Endometrial microvascular endothelial cells (primary cell): Measurements from ENCODE around the gene SMAD9. TPM values are rescaled to one million over a fixed set of nuclear protein-coding genes. Genes with fewer than 3 reads are reported as not detected.

Source experiments
- in situ Hi-C: cut with HindIII; loops from 2 replicates; pipeline ENCODE4 v1.10.0; 2017; ENCODE audit warnings: low sequenced_read_pairs, low pct_unique_long_range_greater_than_20kb; ENCODE audit errors: inconsistent ontology term
- total RNA-seq: library from RNA; depleted of rRNA; stranded (reverse); fragments of >200 nt; gene quantifications from one replicate; pipeline ENCODE4 v1.2.3, GENCODE V29; 2015; ENCODE audit errors: inconsistent ontology term

SMAD9 gene
- total RNA-seq, 1 donor from 2014 or later: 4.1 TPM

DNA sequence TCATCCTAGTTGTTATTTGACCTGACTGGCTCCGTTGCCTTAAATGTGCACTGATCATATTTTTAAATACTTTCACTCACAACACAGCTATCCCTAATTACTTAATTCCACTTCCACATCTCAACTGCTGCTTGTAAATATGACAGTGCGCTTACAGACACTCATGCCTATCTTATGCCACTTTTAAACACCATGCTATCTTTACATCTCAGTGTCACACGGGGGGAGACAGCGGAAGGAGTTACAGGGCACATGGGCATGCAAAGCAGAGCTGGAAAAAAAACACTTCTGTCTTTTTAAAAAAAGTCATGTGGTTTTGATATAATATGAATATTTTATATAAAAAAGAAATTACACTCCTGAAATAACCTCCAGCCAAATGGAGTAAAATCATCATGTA lies 44.1 kb downstream of the SMAD9 start:
- in situ Hi-C loops: no loop called here

DNA sequence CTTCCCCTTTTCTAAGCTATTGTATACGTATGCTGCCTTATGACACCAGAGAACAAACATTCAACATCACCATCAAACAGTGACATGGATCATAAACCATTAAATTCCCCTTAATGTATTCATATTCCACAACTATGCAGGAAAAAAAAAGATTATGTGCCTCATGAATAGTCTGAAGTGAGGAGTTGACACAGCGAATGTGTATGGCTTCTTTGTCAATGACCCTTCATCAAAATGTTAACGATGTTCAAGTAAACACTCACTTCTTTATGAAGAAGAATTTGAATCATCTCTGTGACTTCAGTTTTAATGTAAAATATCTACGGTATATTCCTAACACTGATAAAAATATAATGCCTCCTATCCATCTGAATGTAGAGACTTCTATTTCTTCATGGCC lies 44.6 kb downstream of the SMAD9 start:
- in situ Hi-C loops: no loop called here

DNA sequence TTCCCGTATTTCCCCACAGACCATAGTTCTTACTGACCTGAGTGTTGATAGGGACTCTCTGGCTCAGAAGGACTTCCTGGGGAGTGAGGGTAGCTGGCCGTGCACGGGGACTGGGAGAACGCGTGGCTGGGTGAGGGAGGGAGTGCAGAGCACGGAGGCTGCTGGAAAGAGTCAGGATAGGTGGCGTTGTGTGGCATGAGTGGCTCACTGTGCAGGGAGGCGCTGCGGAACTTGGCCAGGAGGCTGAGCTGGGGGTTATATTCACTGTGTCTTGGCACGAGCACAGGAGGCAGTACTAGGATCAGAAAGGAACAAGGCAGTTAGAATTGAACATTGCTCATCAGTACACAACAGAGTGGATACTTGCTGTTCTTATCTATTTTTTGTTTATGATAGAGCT lies 47.4 kb downstream of the SMAD9 start:
- in situ Hi-C loops: no loop called here

DNA sequence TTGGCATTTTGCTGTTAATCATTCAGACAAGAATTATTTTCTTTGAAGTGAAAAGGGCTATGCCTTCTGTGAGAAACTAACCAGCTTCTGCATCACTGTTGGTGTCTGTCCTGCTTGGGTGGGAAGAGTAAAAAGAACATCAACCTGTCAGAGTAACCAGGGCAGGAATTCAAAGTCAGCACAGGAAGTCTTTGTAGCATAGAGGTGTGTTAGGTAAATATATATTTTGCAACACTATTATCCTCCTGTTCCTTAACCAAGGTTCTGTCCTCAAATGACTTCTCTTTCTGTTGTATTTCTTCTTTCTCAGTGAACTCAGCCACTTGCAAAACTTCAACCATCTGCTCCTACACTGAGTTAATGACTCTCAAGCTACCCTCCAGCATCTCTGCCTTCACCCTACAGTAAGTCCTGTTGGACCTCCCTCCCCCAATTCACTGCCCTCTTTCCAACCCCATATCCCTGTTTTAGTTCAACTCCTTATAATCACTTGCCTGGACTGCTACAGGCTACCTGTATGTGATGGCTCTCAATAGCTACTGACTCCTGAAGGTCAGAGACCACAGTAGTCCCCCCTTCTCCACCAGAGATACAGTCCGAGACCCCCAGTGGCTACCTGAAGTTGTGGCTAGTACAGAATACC lies 49.9 kb downstream of the SMAD9 start:
- in situ Hi-C loops: no loop called here

DNA sequence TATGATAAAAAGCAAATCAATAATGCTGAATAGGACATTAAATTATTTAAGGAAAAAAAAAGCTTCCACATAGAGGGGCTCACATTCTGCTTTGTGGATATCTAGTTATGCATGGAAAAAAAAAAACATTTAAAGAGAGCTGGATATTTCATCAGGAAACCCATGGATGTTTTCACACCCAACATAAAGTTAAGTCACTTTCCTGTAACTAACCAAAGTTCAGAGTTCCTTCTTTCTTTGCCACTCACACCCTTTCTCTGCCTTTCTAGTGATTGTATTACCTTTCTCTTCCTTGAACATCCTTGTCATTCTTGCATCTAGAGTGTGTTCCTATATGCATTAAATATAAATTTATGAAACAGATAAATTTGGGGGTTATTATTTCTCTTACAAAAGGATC lies 53.8 kb downstream of the SMAD9 start:
- in situ Hi-C loops: no loop called here

DNA sequence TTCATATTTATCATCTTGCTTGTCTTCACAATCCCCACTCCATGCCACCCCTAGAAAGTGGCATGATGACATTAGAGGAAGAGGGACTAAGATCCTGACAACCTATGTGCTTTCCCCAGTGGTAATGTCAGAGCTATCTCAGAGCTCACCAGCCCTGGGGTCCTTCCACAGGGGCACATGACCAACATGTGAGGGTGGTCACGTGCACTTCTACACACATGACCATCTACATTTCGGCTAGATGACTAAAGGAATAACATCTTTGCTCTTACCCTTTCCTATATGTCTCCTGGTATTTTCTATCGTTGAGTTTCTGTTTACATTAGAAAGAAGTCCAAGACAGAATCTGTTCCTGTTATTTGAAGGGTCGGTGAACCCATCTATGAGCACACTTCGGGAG lies 54.8 kb downstream of the SMAD9 start:
- in situ Hi-C loops: no loop called here

DNA sequence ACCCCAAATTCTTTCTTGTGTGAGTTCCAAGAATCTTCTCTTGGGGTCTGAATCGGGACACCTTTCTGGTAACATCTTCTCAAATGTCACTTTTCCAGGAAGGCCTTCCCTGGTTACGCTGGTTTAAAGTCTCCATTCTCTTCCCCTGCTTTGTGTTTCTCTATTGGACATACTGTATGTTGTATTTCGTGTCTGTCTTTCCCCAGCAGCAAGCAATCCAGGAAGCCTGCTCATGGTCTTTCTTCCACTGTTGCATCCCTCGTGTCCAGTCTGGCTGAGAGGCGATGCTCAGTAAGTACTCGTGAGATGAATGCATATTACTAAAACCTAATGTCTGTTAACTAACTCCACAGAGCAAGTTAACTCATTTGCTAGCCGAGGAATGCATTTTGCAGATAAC lies 57.3 kb downstream of the SMAD9 start:
- in situ Hi-C loops: no loop called here

DNA sequence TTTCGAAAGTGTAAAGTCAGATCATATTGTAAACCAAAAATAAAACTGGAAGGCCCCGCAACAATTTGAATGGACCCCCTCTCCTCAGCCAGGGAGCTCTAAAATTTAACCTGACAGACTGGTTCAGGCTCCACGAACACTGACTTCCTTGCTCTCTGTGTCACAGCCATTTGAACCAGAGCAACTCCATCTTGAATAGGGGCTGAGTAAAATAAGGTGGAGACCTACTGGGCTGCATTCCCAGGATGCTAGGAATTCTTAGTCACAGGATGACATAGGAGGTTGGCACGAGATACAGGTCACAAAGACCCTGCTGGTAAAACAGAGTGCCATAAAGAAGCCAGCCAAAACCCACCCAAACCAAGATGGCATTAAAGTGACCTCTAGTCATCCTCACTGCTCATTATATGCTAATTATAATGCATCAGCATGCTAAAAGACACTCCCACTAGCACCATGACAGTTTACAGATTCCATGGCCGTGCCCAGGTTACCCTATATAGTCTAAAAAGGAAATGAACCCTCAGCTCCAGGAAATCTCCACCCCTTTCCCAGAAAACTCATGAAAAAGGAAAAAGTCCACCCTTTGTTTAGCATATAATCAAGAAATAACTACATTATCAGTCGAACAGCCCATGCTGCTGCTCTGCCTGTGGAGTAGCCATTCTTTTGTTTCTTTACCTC lies 57.9 kb downstream of the SMAD9 start:
- in situ Hi-C loops: no loop called here

DNA sequence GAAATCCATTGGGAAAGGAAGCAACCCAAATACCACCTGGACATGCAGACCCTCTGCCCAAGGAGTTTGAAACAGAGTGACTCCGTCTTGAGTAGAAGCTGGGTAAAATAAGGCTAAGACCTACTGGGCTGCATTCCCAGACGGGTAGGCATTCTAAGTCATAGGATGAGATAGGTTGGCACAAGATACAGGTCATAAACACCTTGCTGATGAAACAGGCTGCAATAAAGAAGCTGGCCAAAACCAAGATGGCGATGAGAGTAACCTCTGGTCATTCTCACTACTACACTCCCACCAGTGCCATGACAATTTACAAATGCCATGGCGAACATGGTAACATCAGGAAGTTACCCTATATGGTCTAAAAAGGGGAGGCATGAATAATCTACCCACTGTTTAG lies 60.8 kb downstream of the SMAD9 start:
- in situ Hi-C loops: loop anchor here (10.0 kb wide), 1 partner anchor 126 kb away; no protein-coding TSS in a partner anchor

DNA sequence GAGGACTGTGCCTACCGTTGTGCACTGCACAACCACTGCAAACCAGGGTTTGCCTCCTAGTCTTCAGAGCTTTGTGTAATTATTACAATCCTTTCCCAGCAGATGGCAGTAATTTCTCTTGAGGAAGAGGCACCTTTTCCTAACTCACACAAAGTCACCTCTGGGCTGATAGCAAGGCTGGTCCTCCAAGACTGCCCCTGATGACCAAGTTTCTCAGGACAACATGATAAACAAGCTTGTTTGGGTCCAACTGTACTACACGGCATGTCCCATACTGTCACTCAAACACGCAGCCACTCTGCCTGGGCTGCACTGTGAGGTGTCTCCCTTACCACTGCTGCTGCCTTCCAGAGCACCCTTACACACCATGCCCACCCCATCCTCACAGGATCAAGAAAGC lies 61.7 kb downstream of the SMAD9 start:
- in situ Hi-C loops: loop anchor here (10.0 kb wide), 1 partner anchor 127 kb away; no protein-coding TSS in a partner anchor

DNA sequence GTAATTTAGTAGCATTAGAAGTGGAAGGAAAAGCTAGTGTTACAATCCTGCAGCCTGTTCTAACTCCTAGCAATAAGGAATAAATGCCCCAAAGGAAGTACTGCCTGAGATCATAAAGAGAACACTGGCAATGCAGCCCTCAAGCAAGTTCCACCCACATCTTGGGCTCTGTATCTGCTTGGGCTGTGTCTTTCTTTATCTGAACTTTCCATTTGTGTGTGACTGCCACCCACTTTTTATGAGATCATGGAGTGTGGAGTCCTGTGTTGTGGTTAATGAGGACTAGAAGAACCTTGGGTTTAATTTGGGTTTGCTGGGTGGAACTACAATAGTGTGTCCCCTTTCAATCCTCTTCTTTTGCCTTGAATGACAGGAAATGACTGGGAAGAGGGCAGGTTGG lies 62.8 kb downstream of the SMAD9 start:
- in situ Hi-C loops: loop anchor here (10.0 kb wide), 1 partner anchor 128 kb away; no protein-coding TSS in a partner anchor

DNA sequence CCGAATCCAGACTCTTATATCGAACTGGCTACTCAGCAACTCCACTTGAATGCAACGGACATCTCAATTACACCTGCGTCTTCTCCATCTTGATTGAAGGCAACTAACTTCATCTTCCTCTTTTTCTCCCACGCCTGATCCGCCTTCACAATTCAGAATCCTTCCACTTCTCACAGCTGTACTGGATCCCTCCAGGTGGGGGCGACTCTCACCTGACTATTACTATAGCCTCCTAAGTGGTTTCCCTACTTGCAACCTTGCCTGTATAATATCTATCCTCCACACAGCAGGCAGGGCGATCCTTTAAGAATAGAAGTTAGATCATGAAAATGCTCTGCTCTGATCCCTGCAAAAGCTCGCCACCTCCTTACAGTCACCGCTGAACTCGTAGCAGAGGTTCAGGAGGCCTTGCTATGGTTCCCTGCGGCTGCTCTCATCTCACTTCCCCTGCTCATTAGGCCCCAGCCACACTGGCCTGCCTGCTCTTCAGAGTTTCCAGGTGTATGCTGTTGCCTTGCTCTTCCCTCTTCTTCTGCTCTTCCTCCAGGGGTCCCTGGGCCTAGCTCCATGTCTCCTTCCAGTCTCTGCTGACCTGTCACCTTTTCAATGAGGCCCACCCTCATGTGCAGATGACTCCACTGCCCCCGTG lies 69.1 kb downstream of the SMAD9 start:
- in situ Hi-C loops: loop anchor here (10.0 kb wide), 1 partner anchor 134 kb away; no protein-coding TSS in a partner anchor

DNA sequence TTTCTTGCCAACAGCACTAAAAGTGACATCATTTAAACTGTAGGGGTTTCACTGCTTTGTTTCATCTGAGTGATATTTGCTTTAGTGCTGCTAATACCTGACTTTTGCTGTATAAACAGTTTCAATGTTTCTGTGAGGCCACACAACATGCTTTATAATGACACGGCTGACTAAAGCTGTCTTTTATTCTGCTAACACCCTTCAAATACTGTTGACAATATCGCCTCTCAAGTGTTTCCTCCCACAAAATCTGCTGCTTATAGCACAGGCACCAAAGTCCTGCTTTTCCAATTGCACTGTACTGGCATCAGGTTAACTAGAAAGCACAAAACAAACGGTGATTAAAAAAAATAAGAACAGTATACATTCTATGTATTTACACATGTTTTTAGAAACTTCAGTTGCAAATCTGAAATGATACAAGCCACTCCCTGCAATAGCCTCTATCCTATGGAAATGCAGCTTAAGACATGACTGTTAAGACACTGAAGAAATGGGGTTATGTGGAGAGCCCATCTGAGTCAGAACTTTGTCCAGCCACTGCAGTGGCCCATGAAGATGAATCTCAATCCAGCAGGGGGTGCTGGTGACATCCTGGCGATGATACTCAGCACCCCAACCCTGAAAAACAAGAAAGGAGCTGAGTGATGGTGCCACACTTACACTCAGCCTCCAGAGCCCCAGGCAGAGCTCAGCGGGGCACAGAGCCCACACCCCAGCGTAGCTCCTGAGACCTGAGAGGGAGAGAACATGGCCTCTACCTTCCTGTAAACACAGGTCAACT lies 71.6 kb downstream of the SMAD9 start:
- in situ Hi-C loops: no loop called here

DNA sequence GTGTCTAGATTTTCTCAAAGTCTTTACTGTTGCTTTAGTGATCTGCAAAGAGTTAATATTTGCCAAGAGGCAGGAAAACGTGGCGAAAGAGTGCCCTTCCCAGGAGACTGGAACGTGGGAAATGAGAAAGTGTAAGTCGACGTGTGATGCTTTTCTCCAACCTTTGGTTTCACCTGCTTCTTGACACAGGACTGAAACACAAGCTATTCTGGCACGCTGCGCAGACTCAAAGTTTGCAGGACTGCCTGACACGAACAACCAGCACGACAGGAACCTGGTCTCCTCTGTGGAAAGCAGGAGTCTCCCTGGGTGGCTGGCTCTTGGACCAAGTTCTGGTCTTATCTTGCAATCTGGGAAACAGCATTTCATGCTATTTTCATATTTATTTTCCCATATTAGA lies 72.4 kb downstream of the SMAD9 start:
- in situ Hi-C loops: no loop called here

DNA sequence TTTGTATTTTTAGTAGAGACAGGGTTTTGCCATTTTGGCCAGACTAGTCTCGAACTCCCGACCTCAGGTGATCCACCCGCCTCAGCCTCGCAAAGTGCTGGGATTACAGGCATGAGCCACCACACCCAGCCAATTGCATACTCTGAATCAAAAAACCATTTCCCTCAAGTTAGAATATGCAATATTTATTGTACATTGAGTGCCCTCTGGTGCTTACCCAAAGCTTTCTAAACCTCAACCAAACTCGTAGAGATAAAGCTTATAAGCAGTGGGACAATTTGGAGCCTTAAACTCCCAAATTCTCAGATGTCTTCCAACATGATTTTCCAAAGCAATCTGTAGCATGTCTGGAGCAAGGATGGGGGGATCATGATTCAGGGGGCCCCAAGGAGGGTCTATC lies 78.6 kb downstream of the SMAD9 start:
- in situ Hi-C loops: no loop called here

DNA sequence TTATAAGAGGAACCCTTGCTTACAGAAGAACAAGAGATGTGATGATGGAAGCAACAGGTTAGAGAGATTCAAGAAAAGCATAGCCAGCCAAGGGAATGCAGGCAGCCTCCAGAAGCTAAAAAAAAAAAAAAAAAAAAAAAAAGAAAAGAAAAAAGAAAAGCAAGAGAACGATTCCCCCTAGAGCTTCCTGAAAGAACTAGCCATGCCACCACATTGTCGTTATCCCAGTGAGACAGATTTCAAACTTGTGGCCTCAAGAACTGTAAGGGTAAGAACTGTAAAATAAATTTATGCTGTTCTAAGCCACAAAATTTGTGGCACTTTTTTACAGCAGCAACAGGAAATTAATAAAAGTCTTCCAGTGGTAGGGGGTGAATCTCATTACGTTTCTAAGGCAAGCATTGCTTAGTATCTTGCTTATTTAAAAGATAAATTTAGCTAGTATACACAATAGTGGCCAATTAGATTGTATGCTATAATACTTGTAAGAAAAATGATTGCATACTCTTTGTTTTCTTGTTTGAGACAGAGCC lies 79.3 kb downstream of the SMAD9 start:
- in situ Hi-C loops: no loop called here

DNA sequence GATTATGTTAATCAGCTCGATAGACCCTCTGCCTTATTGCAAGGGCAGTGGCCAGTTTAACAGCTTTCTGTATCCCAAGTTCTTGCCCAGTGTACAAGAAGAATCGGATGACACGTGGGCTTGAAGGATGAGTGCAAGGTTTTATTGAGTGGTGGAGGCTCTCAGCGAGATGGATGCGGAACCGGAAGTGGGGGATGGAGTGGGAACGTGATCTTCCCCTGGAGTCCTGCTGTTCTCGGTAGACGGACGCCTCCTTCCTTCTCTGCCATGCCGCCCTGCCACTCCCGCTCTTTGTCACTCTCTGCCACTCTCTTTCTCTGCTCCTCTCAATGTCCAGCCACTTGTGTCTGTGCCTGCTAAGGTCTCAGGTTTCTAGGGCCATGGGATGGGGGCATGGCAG lies 80.1 kb downstream of the SMAD9 start:
- in situ Hi-C loops: no loop called here

DNA sequence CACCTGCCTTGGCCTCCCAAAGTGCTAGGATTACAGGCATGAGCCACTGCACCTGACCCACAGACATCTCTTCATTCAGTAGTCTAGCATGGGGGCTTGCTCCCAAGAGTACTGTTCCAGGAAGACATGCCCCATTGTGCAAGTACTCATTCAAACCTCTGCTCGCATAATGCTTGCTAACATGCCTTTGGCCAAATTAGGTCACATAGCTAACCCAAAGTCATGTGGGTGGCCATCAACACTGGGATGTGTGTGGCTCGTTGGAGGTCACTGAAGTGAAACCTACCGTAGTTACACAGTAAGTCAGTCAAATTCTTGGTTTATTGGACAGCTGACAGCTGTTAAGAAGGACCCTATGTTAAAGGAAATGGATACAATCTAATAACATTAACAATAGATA lies 80.8 kb downstream of the SMAD9 start:
- in situ Hi-C loops: no loop called here
